Muscle of arm (tissue), 12 donors: ENCODE measurements around the gene RRAS2. TPM values are rescaled to one million over a fixed set of nuclear protein-coding genes. Genes with fewer than 3 reads are reported as not detected.
"Not testable (repeated sequence)": the region's sequence is repeated elsewhere in the genome, so short reads cannot be mapped to it uniquely, and the experiment has no call there.

Source experiments
- DNase-seq: peaks from one replicate; pipeline ENCODE4 v3.0.0-alpha.2; 2013
- polyA plus RNA-seq, 12 donors: library from polyadenylated mRNA; unstranded; fragments of 120-200 nt; gene quantifications; one replicate each; pipeline ENCODE4 v1.2.1, GENCODE V29; 2013; ENCODE audit not compliant: insufficient read length in 12 of 12

Gene RRAS2
- polyA plus RNA-seq, 12 donors: 32.2 to 58.5 (median 46.9) TPM; not detected in 1

DNA sequence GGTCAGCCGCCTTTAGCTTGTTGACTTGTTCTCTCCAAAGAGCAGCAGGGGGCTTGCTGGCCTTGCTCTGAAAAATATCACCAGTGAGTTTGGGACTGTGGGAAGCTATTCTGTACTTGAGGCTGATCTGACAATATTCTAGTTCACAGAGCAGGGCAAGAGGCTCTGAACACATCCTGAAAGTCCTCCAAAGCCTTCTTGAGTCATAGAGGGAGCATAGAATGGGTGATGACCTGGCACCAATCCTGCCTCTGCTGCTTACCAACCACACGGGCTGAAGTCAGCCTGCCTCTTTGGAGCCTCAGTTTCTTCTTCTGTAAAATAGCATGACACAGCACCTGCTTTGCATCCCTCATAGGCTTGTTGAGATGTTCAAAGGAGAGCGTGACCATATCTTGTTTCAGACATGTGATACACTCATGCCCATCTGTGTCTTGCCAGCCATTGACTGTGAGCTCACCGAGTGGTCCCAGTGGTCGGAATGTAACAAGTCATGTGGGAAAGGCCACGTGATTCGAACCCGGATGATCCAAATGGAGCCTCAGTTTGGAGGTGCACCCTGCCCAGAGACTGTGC lies 96.6 kb downstream of the RRAS2 start:
- no peak for DNase-seq

GRCh38 chr11:14261066-14261465 lies 97.9 kb downstream of the RRAS2 start:
- no peak for DNase-seq

- no peak for DNase-seq
These were observed 99.1 kb downstream of the RRAS2 start for GRCh38 chr11:14259878-14260277.

DNA sequence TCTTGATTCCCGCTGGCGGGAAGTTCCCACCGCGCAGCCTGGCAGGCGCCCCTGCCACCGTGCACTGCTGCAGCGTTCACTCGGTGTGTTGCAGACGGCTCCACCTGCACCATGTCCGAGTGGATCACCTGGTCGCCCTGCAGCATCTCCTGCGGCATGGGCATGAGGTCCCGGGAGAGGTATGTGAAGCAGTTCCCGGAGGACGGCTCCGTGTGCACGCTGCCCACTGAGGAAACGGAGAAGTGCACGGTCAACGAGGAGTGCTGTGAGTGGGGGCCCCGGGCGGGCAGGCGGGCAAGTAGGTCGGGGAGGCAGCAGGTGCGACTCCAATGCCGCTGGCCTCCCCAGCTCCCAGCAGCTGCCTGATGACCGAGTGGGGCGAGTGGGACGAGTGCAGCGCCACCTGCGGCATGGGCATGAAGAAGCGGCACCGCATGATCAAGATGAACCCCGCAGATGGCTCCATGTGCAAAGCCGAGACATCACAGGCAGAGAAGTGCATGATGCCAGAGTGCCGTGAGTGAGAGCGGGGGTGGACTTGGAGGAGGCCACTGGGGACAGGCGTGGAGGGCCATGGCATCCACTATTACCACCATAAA lies 99.7 kb downstream of the RRAS2 start:
- DNase-seq: no peak

GRCh38 chr11:14258221-14258935 lies 100.6 kb downstream of the RRAS2 start:
- DNase-seq: no peak

GRCh38 chr11:14255238-14255534 lies 103.8 kb downstream of the RRAS2 start:
- peak; percentile 69 for DNase-seq

- no peak for DNase-seq
These were observed 104.3 kb downstream of the RRAS2 start for GRCh38 chr11:14254533-14255237.

DNA sequence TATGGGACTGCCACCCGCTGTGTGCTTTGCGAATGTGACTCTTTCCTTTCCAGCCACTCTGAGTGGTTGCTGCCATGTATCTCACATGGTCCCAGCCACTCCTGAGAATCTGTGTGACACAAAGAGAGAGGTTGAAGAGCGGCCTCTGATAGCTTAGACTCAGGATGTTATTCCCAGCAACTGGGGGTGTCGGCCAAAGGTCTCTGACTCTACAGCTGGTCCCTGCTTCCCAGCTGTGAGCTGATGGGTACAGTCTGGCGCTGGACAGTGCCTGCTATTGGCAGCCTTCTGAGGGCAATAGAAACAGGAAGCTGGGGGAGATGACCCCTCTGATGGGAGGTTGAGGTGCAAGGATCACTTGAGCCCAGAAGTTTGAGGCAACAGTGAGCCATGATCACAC lies 105.1 kb downstream of the RRAS2 start:
- peak; percentile 30 for DNase-seq

DNA sequence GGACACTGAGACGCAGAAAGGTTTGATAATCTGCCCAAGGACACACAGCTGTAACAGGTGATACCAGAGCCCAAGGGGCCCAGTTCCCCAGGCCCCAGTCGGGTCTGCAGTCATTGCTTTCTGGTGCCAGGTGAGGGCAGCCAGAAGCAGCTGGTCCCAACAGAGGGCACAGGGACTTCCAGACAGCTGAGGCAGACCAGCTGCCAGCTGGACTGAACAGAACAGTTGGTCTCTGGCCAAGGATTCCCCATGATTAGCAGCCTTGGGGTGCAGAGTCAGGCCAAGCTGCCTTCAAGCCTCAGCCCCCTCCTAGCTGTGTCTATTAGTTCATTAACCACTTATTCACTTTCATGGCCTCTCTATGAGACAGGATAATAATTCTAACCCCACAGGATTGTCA lies 105.6 kb downstream of the RRAS2 start:
- DNase-seq: peak; percentile 44

DNA sequence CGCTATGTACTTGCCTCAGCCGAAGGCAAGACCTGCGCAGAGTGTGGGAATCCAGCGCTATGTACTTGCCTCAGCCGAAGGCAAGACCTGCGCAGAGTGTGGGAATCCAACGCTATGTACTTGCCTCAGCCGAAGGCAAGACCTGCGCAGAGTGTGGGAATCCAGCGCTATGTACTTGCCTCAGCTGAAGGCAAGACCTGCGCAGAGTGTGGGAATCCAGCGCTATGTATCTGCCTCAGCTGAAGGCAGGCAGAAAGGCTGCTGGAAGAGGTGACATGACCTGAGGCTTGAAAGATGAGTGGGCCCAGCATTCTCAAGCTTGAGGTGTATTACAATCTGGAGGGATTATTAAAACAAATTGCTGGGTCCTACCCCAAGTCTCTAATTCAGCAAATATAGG lies 106.5 kb downstream of the RRAS2 start:
- DNase-seq: not testable (repeated sequence)

DNA sequence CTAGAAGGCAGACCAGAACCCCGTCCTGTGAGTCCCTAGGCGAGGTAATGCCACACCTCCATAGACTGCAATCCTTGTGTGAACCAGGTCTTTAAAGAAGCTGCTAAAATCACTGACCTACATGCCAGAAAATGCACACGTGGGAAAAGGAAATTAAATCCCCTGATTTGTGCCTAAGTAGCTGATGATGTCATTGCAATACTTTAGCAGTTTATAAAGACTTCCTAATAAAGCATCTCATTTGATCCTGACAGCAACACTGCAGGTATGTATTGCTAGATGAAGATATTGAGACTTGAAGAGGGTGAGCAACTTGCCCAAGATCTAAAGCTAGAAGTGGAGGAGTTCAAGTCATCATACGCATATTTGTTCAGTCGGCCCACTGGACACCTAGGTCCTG lies 107.2 kb downstream of the RRAS2 start:
- no peak for DNase-seq

GRCh38 chr11:14249121-14249963 lies 109.6 kb downstream of the RRAS2 start:
- peak; percentile 35 for DNase-seq

- DNase-seq: no peak
These were observed 110.4 kb downstream of the RRAS2 start for GRCh38 chr11:14248580-14248981.

DNA sequence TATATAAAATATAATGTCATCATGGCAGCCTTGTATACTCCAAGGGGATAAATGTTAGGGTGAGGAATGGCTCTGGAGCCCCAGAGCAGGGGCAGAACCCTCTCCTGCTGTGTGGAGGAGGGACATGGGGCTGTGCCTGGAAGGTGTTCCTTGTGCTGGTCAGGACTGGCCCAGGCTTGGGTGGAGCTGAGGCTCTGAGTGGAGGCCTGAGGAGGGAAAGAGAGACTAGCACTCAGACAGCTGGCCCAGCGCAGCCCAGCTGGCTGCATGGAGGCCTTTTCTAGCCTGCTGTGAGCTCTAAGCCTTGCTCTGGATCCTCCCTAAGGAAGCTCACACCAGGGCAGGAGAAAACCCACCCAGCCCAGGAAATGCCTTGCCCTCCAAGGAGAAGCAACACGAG lies 113.5 kb downstream of the RRAS2 start:
- no peak for DNase-seq

DNA sequence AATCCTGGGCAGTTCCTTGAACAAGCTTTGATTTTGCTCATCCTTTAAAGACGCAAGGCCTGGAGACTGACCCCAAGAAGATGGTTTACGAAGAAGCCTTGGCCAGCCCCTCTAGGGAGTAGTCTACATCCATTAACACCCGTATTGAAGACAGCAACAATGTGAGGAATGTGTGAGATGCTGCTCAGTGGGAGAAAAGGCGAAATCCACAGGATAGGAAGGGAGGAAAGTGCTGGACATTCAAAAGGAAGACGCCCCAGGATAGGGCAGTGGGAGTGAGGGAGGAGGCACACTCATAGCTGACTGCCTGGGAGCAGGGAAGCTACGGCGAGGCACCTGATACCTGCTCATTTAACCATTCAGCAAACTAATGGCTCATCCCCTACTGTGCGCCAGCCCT lies 114.1 kb downstream of the RRAS2 start:
- no peak for DNase-seq

- no peak for DNase-seq
These were observed 116.2 kb downstream of the RRAS2 start for GRCh38 chr11:14242733-14243132.

- peak; percentile 13 for DNase-seq
These were observed 116.8 kb downstream of the RRAS2 start for GRCh38 chr11:14242187-14242586.

DNA sequence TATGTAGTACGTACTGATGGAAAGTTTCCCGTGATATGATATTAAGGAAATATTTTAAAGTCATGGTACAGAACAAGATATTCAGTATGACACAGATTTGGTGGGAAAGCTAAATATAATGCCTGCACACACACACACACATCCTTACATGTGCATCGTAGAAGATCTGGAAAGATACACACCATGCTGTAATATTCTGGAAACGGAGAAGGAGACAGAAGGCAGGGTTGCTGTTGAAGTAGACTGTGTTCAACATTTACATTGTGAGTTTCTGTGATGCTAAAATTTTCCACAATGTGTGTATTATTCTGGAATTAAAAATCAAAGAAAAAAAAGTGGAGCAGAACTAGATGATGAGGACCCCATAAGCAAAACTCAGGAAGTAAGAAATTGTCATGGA lies 118.0 kb downstream of the RRAS2 start:
- DNase-seq: no peak

GRCh38 chr11:14240221-14240620 lies 118.8 kb downstream of the RRAS2 start:
- no peak for DNase-seq

GRCh38 chr11:14237444-14237961 lies 121.5 kb downstream of the RRAS2 start:
- DNase-seq: no peak

- DNase-seq: no peak
These were observed 123.3 kb downstream of the RRAS2 start for GRCh38 chr11:14235701-14236100.

GRCh38 chr11:14234446-14234845 lies 124.5 kb downstream of the RRAS2 start:
- no peak for DNase-seq
